Activated naive CD4-positive, alpha-beta T cell treated with Interleukin-2 at 50 U/mL for 16 hours (primary cell): ENCODE results near the gene MDGA2.

Experiments
- DNase-seq: peaks from one replicate; pipeline ENCODE4 v3.0.0-alpha.2; 2020

Gene MDGA2

GRCh38 chr14:47606566-47606965 lies 68.8 kb downstream of the MDGA2 start:
- DNase-seq: no peak

- no peak for DNase-seq
Observed at GRCh38 chr14:47596860-47597259, 78.5 kb downstream of the MDGA2 start.

GRCh38 chr14:47596232-47596631 lies 79.2 kb downstream of the MDGA2 start:
- DNase-seq: no peak

GRCh38 chr14:47595552-47595951 lies 79.9 kb downstream of the MDGA2 start:
- no peak for DNase-seq

- no peak for DNase-seq
Observed at GRCh38 chr14:47590767-47591495, 84.5 kb downstream of the MDGA2 start.

- DNase-seq: no peak
Observed at GRCh38 chr14:47585447-47585846, 90.0 kb downstream of the MDGA2 start.

GRCh38 chr14:47567273-47567672 lies 108.1 kb downstream of the MDGA2 start:
- DNase-seq: no peak

GRCh38 chr14:47557894-47558293 lies 117.5 kb downstream of the MDGA2 start:
- no peak for DNase-seq

- no peak for DNase-seq
Observed at GRCh38 chr14:47555333-47555732, 120.1 kb downstream of the MDGA2 start.

GRCh38 chr14:47549886-47550285 lies 125.5 kb downstream of the MDGA2 start:
- DNase-seq: no peak

- no peak for DNase-seq
Observed at GRCh38 chr14:47543459-47543858, 131.9 kb downstream of the MDGA2 start.

GRCh38 chr14:47541662-47542061 lies 133.7 kb downstream of the MDGA2 start:
- no peak for DNase-seq

GRCh38 chr14:47539031-47539461 lies 136.4 kb downstream of the MDGA2 start:
- DNase-seq: no peak

- no peak for DNase-seq
Observed at GRCh38 chr14:47536341-47536740, 139.1 kb downstream of the MDGA2 start.

- DNase-seq: no peak
Observed at GRCh38 chr14:47526591-47527244, 148.7 kb downstream of the MDGA2 start.

GRCh38 chr14:47524524-47524923 lies 150.9 kb downstream of the MDGA2 start:
- DNase-seq: no peak

GRCh38 chr14:47520382-47520781 lies 155.0 kb downstream of the MDGA2 start:
- DNase-seq: no peak

- DNase-seq: no peak
Observed at GRCh38 chr14:47511829-47512228, 163.6 kb downstream of the MDGA2 start.

GRCh38 chr14:47509957-47510356 lies 165.4 kb downstream of the MDGA2 start:
- no peak for DNase-seq

- DNase-seq: no peak
Observed at GRCh38 chr14:47507861-47508260, 167.5 kb downstream of the MDGA2 start.

- no peak for DNase-seq
Observed at GRCh38 chr14:47500369-47500768, 175.0 kb downstream of the MDGA2 start.

GRCh38 chr14:47490766-47491165 lies 184.6 kb downstream of the MDGA2 start:
- DNase-seq: no peak

- DNase-seq: no peak
Observed at GRCh38 chr14:47490353-47490752, 185.1 kb downstream of the MDGA2 start.

- no peak for DNase-seq
Observed at GRCh38 chr14:47485421-47485820, 190.0 kb downstream of the MDGA2 start.

- no peak for DNase-seq
Observed at GRCh38 chr14:47483449-47483848, 192.0 kb downstream of the MDGA2 start.
